HG03457 (cell line): Measurements from ENCODE around the gene TRIM68.
A peak's percentile ranks its signal among the peaks of the same experiment; 100 is the strongest.

Source experiments
- ATAC-seq: cut with Tn5 transposase; IDR thresholded peaks from one replicate; pipeline ENCODE4 v1.9.1; 2021; ENCODE audit warnings: moderate number of reproducible peaks; ENCODE audit not compliant: unreplicated experiment

TRIM68 gene, protein sequence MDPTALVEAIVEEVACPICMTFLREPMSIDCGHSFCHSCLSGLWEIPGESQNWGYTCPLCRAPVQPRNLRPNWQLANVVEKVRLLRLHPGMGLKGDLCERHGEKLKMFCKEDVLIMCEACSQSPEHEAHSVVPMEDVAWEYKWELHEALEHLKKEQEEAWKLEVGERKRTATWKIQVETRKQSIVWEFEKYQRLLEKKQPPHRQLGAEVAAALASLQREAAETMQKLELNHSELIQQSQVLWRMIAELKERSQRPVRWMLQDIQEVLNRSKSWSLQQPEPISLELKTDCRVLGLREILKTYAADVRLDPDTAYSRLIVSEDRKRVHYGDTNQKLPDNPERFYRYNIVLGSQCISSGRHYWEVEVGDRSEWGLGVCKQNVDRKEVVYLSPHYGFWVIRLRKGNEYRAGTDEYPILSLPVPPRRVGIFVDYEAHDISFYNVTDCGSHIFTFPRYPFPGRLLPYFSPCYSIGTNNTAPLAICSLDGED

DNA sequence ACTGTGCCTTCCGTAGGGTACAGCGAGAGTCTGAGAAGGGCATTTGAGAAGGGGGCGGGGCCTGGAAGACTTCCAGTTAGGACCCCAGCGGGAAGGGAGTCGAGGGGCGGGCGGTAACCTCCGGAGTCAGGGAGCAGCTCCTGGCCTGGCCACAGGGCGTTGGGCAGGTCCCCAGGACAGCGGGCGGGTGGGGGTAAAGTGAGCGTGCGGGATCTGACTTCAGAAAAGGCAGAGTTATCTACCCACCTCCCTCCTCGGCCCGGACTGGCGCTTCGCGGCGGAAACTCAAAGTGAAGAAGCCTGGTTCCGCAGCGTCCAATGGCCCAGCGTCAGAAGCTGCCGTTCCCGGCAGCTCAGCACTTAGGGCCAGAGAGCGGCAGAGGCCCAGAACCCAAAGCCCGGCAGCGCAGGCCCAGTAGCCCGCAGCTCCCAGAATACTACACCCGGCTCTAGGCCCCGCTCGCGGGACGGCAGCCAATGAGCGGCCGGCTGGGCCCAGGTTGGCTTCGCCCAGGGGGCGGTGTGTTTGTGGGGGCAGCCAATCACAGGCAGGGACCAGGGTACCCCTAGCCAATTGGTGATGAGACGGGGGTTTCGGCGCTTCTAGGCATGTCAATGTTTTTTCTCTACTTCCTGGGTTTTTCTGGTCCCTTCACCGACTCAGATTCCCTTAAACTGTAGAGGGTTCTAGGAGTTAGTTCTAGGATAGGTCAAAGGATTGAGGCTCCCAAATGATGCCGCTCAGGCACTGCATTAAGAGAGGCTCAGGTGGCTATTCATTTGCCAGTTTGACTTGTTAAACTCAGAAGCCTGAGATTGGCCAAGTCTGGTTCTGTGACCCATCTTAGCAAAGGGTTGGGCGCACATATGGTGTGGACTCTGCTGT, at the start of gene TRIM68:
Gene TRIM68 (minus strand): TSS at position 451 of the 886 bp plus-strand sequence. CDS start 2,727 bp downstream, outside the sequence.
- ATAC-seq, result peak; percentile 100

DNA sequence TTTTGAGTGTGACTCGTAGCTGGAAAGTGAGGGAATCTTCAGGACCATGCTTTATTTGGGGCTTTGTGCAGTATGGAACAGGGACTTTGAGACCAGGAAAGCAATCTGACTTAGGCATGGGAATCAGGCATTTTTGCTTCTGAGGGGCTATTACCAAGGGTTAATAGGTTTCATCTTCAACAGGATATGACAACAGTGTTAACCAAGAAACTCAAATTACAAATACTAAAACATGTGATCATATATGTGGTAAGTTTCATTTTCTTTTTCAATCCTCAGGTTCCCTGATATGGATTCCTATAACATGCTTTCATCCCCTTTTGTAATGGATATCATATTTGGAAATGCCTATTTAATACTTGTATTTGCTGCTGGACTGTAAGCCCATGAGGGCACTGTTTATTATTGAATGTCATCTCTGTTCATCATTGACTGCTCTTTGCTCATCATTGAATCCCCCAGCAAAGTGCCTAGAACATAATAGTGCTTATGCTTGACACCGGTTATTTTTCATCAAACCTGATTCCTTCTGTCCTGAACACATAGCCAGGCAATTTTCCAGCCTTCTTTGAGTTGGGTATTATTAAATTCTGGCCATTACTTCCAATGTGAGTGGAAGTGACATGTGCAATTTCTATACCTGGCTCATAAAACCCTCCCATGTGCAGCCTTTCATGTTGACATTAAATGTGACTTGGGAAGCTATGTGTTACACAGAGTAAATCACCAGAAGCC, 46.8 kb upstream of the TRIM68 start:
- ATAC-seq, result no peak

DNA sequence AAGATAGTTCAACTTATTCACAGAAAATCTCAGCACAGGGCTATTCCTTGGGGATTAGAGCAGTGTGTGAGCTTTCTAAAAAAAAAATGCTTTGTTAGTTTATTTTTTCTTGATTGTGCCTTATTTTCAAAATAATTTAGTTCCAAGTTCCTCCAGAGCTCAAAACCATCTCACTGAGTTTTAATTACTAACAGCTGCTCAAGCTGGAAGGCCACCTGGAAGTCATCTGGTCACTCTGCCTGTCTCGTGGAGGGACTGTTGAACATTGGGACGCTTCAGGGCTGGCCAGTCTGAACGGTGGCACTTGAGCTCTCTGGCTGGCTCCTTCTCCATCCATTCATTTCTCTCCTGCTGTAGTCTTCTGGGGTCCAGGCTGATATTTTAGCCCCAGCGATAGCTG, 39.7 kb upstream of the TRIM68 start:
- no peak for ATAC-seq

DNA sequence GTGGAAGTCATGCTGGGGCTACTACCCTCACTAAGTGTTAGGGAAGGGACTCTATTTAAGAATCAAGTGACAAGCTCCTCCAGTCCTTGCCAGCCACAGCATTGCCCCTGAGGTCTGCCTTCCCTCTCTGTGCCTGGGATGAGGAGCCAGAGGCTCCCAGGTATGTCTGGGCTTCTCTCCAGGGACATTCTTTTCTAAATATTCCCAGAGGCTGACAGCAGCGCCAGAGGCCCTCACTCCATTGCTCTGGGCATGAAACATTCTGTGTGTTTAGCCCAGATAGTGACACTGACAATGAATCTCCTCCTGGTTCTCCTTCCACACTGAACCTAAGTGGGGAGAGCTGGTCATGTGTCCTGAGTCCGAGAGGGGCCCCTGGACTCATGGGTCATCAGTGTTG, 37.9 kb upstream of the TRIM68 start:
- ATAC-seq, result no peak

DNA sequence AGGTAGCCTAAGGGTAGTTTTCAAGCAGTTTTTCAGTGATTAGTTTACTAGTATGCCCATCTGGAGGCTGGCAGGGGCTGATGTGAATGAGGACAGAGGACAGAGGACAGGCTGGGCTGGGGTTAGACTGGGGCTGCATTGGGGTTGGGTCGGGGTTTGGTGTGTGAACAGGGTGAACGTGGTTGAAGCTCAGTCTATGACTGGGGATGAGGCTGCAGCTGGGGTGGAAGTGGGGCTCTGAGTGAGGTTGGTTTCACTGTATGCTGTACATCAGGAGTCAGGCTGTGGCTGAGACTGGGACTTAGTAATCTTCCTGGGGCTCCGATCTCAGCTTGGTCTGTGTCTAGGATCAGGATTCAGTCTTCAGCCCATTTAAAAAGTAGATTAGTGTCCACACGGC, 36.2 kb upstream of the TRIM68 start:
- no peak for ATAC-seq

DNA sequence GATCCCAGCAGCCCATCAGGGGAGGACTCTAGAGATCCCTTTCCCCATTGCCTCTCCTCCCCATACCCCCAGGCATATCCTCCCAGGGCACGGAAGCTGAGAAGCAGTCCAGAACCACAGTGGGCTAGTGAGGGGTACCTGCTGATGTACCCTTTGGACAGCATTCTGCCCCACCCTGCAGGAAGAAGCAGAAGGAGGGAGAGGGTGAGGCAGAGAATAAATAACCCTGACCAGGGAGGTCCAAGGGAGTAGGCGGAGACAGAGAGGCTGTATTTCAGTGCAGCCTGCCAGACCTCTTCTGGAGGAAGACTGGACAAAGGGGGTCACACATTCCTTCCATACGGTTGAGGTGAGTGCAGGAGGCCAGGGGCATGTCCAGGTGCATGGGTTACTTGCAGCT, 35.7 kb upstream of the TRIM68 start, which contains the start of gene OR51E1:
Gene OR51E1 (plus strand): TSS at position 301 of the 400 bp plus-strand sequence. CDS start 8,545 bp downstream, outside the sequence.
- ATAC-seq, result no peak

DNA sequence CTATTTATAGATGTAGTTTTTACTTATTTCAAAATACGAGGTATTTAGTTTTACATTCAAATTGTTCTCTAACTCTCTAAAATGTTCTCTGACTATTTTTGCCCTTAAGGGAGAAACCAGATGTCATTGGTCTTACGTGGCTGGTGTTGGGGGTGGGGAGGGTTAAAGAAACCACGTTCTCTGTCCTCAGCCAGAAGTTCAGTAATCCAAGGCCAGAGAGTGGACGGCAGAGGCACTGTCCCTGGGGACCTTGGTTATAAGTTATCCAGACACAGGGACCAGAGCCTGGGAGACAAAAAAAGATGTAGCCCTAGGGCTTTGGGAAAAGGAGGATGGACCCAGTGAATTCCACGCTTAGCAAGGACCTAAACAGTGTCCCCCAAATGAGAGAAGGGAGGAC, 35.0 kb upstream of the TRIM68 start:
- ATAC-seq, result no peak

DNA sequence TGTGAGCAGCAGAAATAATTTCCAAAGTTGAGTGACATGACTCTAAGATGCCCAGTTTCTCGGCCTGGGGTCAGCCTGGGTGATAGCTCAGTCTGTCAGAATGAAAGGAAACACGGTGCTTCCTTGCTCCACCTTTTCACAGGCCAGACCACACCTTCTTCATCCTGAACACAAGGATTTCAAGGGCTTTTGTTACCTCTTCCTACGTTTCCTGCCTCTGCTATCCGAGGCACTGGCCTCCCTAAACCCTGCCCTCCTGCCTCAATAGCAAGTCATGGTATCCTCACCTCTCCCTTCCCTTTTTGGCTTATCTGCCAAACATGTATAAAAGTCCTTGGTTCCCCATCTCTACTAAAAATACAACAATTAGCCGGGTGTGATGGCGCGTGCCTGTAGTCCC, 34.0 kb upstream of the TRIM68 start:
- ATAC-seq, result no peak

DNA sequence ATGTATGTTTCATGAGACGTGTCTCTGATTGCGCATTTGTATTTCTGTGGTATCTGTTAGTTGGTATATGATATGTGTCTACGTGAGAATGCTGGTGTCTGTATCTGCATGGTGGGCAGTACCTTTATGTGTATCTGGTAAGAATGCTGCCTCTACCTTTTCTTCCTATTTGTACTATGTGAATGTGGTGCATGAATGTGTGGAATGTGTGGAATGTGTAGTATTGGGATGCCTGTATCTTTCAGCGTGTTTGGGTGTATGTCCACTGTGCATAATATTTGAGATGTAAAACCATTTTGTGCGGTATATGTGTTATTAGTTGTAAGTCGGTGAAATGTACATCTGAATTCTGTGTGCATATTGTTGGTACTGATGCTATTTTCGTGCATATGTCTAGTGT, 33.5 kb upstream of the TRIM68 start:
- no peak for ATAC-seq

DNA sequence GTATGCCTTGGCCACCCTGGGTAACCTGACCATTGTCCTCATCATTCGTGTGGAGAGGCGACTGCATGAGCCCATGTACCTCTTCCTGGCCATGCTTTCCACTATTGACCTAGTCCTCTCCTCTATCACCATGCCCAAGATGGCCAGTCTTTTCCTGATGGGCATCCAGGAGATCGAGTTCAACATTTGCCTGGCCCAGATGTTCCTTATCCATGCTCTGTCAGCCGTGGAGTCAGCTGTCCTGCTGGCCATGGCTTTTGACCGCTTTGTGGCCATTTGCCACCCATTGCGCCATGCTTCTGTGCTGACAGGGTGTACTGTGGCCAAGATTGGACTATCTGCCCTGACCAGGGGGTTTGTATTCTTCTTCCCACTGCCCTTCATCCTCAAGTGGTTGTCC, 31.9 kb upstream of the TRIM68 start:
- no peak for ATAC-seq

DNA sequence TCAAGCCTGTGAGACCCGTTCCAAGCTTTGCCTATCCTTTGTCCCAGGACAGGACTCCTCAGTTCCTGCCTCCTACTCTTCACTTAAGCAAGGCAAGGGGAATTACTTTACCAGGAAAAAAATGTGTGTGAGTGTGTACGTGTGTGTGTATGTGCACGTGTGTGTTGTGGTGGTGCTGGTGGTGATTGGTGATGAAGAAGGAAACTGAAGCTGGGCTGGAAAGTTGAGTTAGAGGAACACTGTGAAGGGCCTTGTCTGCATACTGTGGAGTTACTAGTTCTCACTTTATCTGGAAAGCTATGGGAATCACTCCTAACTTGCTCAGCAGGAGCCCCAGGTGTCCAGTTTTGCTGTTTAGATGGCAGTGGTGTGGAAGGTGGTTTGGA, 29.6 kb upstream of the TRIM68 start:
- ATAC-seq, result no peak

DNA sequence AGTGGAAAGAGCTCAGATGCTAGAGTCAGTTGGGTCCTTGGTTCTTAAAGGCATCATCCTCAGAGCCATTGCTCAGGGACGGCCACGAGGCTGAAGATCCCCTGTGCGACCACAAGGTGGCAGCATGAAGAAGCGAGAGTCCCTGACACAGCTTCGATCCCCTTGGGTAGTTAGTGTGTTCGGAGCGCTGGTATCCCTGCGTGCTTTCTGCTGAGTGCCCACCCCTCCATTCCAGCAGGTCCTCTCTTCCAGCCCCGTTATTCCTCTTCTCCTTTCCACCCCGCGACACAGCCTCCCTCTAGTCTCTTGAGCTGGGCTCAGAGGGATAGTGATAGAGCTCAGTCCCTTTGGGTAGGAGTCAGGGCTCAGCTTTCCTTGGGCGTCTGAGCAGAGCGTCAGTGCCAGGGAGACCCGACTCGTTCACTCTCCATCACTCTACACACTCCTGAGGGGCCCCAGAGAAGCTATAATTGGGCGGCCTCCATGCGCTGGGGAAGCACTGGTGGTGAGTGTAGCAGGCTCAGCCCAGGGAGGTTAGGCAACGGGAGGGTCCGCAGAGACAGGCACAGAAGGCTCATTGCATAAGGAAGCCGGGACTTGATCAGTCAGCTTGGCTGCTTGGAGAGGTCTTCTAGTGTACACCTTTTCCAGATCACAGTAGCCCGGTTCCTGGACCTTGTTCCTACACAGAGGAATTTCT, 29.1 kb upstream of the TRIM68 start, which contains the start of gene OR51D1:
Gene OR51D1 (plus strand): TSS at position 516 of the 700 bp plus-strand sequence. CDS start 2,314 bp downstream, outside the sequence.
- ATAC-seq, result peak; percentile 82

DNA sequence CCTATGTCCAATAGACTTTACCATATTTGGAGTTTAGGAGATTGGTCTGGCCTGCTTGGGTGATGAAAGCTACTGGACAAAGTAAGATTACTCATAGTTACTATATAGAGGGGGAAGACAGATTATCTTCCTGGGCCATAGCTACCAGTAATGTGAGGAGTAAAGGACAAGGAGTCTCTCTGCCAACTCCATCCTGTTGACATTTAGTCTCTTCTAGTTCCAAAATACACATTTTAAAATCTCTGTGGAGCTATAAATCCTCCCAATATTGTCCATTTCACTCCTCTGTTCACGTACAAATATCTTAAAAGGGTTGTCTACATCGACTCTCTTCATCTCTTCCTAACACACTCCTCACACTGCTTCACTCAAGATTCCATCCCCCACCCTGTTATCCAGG, 28.1 kb upstream of the TRIM68 start:
- ATAC-seq, result no peak

DNA sequence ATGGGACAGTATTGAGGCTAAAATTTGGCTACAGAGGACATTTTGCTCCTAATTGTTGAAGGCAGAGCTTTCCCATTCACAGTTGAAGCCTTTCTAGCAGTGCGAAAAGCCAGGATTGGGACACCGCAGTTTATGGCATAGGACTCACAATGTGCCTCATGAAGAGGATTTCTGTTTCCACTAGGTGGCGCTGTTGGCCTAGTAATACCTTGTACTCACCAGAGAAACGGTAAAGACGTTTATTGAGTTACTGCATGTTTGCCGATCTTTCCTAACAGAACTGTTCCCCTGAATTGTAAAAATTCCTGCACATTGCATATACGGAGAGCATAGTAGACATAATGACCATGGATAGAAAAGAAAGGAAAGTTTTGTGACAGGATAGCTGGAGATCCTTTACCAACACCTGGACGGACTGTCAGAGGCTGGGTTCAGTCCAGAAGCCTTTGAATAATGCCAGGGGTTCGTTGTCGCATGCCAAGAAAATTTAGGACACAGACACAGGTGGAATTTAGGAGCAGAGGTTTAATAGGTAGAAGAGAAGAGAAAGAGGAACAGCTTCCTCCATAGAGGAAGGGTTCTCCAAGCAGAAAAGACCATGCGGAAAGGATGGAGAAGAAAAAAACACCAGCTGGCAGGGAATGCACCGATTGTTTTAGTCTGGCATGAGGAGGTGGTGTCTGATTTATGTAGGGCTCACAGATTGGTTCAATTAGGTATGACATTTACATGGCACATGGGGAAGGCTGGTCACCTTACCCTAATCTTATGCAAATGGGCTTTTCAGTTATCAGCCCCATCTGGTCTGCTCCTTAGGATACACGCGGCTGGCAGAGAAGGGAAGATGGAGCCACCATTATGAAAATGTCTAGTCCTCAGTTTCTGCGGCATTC, 18.4 kb upstream of the TRIM68 start:
- peak; percentile 63 for ATAC-seq

DNA sequence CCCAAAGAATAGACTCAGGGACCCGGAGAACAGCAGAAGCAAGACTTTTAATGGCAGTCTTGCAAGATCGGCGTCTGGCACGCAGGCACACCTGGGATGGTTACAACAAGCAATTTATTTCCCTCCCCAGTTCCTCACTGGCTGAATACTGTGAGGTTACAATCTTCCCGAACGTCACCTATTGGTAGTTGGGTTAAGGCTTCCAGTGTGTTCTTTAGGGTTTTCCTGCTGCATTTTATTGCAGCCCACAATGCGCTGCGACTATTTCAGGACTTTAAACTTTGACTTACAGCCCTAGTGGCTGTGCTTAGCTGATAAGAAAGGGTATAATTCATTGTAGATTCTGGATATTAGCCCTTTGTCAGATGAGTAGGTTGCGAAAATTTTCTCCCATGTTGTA, 11.5 kb upstream of the TRIM68 start:
- no peak for ATAC-seq

DNA sequence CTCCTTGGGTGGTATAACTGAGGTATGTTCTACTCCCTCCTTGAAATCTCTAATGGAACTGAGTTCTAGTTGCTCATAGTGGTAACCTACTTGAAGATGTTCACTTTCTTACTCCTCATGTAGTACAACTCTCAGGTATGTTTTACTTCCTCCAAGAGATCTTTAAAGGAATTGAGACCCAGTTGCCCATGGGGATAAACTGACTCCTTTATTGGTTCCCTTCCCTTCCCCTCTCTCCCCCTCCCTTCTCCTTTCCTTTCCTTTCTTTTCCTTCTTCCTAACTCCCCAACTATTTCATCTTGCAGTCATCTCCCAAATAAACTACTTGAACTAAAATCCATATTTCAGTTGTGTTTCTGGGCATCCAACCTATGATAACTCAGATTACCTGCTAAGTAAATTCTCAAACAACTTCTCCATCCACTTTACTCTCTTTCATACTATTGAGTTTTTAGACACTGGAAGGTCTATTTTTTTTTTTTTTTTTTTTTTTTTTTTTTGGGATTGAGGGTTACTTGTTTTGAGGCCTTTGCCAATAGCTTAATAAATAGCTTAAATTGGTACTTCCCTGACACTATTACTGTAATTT, 7.9 kb upstream of the TRIM68 start:
- ATAC-seq, result no peak

DNA sequence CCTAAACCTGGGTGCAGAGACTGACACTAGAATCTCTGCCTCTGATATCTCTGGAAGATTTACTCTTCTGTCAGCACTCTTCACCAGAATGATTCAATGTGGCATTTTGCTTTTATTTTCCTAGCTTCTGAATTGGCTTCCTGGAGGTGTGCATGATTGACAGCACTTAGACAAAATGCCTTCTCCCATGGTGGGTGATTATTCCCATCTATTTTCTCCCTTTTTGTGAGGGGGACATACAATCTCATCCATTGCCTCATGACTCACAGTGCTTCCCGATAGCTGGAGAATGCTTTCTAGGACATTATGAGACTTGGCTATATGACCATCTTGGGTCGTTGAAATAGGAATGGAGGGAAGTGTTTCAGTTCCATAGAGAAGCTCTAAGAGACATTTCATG, 4.0 kb upstream of the TRIM68 start:
- ATAC-seq, result no peak

DNA sequence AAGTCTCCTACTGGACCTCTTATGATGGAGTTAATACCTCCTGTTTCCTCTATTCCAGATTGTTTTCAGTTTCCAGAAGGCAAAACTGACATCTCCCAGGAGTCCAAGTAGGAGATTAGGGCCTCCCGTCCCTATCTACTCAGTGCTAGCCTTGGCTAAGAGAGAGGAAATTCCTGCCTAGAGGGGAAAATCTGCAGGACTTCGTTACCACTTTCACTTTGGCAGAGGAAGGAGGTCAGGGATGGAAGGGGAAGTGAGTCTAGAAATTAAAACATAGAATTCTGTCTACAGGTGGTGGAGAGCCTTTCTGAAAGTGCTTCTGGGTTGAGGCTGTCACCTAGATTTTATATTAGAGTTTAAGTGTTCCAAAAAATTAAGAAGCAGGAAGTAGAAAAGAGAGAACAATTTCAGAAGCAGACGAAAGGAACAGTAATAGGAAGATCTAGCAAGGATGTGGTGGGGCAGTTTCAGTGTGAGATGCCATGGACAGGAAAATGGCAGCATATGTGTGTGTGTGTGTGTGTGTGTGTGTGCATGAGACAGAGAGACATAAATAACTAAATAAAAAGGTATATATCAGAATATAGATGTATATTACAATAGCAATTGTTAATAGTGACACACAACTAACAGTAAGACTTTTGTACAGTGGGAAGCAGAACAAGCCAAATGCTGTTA, 2.4 kb upstream of the TRIM68 start:
- no peak for ATAC-seq
